HG02588 (cell line): ENCODE measurements around the gene P2RY11.

Experiments
- ATAC-seq: cut with Tn5 transposase; IDR thresholded peaks from one replicate; pipeline ENCODE4 v1.9.1; 2021; ENCODE audit warnings: mild to moderate bottlenecking, moderate library complexity; ENCODE audit not compliant: unreplicated experiment

Gene P2RY11, protein sequence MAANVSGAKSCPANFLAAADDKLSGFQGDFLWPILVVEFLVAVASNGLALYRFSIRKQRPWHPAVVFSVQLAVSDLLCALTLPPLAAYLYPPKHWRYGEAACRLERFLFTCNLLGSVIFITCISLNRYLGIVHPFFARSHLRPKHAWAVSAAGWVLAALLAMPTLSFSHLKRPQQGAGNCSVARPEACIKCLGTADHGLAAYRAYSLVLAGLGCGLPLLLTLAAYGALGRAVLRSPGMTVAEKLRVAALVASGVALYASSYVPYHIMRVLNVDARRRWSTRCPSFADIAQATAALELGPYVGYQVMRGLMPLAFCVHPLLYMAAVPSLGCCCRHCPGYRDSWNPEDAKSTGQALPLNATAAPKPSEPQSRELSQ

DNA sequence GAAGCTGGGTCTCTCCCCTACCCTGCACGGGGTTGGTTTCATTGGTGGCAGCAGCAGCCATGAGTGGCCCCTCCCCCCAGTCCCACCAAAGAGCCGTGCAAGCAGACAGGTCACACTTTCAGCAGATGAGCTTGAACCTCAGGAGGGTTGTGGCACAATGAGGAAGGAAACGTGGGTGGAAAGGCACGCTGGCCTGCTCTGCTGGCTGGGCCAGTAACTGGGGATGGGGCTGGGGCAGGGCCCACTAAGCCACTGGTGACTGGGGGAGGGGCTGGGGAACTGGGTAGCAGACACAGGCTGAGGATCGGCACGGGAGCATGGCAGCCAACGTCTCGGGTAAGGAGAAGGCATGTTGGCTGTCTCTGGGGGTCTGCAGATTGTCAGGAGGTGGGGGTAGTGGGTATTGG is at the start of gene P2RY11:
TSS of gene P2RY11 (plus strand) at position 289 of the 407 bp plus-strand sequence. CDS start at position 318, 29 bp downstream.
- no peak for ATAC-seq

DNA sequence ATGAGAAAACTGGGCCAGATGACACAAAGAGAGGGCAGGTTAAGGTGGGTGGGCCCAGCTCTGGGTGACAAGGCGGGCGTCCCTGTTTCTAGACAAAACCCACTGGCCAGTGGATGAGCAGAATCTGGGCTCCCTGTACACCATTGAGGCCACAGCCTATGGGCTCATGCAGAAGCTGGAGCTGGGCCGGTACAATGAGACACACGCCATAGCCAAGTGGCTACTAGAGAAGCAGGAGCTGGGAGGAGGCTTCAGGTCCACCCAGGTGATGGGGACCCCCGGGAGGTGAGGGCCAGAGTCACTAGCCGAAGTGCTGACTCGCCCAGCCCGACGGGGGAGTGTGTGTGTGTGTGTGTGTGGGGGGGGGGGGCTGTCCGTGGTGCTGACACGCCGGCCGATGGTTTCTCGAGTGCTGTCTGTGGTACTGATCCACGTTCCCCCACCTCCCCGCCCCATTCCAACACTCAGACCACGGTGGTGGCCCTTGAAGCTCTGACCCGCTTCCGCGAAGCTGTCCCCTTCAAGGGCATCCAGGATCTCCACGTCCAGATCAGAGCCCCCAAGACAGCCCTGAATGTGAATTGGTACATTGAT is 49.7 kb upstream of the P2RY11 start:
- ATAC-seq: no peak

DNA sequence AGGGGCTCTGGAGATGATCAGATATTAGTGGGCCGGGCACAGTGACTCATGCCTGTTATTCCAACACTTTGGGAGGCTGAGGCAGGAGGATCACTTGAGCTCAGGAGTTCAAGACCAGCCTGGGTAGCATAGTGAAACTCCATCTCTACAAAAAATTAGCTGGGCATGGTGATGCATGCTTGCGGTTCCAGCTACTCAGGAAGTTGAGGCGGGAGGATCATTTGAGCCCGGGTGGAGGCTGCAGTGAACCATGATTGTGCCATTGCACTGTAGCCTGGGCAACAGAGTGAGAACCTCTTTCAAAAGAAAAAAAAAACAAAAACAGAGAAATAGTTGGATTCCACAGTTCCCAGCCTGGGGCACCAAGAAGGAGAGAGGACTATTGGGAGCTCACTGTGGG is 43.3 kb upstream of the P2RY11 start:
- no peak for ATAC-seq

DNA sequence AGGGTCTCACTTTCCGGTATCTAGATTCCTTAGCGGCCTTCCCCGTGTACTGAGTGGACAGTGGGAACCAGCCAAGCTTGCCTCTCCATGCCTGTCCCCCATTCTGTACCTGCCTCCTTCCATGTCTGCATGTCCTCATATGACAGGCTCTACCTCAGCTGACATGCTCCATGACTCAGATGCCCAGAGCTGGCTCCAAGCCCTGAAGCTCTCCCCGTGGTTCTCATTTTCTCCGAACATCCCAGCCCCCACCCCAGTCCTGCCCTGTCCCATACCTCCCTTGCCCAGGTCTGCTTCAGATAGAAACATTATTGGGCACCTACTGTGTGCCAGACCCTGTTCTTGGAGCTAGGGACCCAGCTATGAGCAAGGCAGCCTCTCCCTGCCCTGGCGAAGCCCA is 42.4 kb upstream of the P2RY11 start:
- no peak for ATAC-seq

DNA sequence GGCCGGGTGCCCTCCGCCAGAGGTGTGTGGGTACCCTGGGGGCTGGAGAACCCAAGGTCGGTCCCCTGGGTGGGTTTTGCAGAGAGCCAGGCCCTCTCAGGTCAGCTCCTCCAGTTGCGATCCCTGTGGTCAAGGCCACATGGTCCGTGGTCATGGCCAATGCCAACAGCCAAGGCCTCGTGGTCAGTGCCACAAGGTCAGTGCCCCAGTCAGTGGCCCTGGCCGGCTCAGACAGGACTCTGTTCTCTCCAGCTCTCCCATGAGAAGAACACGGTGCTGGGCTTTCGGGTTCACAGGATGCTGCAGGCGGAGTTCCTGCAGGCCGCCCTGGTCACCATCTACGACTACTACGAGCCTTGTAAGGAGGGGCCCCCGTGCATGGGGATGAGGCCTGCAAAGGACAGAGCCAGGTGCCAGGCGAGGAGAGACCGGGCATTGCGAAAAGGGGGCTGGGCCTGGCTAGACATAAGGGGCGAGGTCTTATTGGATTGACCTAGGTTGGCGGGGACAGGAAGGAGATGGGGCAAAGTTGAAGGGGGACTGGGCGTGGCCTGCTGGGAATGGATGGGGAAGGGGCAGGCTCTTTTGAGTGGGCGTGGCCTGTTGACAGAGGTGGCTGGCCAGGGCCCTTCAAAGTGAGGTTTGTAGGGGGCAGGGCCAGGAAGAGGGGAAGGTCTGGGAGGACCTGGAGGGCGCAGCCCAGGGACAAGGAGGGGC is 40.6 kb upstream of the P2RY11 start:
- no peak for ATAC-seq

DNA sequence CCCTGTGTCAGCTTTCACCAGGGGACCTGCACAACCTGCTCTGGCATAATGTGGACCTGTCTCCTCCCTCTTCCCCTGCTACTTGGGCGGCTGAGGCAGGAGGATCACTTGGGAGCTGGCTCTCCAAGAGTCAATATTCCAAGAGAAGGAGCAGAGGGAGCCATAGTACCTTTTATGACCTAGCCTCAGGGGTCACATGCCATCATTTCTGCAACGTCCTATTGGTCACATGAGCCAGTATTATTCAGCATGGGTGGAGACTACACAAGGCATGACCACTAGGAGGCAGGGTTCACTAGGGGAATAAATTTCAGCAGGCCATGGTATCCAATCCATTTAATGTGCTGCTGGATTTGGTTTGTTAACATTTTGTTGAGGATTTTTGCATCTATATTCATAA is 37.3 kb upstream of the P2RY11 start:
- ATAC-seq: no peak

DNA sequence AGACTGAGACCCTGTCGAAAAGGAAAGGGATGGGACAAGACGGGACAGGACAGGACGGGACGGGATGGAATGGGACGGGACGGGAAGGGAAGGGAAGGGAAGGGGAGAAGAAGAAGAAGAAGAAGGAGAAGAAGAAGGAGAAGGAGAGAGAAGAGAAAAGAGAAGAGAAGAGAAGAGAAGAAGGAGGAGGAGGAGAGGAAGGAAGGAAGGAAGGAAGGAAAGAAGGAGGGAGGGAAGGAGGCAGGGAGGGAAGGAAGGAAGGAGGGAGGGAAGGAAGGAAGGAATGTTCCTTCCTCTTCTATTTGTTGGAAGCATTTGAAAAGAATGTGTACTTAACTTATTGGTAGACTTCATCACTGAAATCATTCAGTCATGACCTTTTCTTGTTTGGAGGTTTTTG is 35.0 kb upstream of the P2RY11 start:
- ATAC-seq: no peak

DNA sequence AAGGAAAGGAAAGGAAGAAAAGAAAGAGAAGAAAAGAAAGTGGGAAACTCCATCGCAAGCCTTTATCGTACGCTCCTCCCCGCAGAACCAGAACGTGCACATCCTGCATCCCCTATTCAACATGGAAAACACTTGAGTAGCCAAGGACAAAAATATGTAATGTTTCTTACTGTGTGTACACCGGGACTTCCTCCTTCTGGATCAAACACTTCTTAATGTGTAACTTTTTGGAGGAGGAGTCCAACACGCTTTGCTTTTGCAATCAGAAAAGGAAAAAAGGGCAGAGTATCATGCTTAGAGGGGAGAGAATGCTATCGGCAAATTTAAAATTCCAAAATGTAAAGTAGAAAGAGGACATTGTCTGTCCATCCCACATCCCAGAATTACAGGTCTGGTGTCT is 33.2 kb upstream of the P2RY11 start:
- ATAC-seq: no peak

DNA sequence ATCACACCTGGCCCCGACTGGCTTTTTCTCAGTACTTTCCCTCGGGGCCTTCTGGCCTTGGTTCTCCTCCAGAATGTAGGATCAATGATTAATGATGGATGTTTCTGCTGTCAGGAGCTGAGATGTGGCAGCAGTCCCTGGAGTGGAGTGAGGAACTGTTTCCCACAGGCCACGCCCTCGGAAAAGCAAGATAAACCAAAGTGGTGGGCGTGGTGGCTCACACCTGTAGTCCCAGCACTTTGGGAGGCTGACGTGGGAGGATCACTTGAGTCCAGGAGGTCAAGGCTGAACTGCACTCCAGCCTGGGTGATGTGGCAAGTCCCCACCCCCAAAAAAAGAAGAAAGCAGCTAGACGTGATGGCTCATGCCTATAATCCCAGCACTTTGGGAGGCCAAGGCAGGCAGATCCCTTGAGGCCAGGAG is 32.5 kb upstream of the P2RY11 start:
- no peak for ATAC-seq

DNA sequence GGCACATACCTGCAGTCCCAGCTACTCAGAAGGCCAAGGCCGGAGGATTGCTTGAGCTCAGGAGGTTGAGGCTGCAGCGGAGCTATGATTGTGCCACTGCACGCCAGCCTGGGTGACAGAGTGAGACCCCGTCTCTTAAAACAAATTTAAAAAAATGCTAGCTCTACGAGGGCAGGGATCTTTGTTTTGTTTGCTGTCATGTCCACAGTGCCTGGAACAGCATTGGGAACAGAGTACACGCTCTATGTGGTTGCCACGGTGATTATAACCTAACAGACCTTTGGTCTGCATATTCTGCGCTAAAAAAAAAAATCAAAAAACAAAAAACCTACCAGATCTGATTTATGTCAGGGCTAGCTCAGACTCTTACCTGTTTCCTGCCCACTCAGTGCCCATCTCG is 27.6 kb upstream of the P2RY11 start:
- ATAC-seq: no peak

DNA sequence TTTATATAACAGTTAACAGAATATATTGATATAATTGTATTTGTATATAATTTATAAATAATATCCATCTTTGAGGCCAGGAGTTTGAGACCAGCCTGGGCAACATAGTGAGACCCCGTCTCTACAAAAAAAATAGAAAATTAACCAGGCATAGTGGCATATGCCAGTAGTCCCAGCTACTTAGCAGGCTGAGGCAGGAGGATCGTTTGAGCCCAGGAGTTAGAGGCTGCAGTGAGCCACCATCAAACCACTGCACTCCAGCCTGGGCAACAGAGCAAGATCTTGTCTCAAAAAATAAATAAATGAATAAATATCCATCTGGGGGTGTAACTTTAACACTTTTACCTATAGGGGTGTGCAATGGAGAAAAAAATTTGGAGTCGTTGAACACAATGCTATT is 26.7 kb upstream of the P2RY11 start:
- no peak for ATAC-seq

DNA sequence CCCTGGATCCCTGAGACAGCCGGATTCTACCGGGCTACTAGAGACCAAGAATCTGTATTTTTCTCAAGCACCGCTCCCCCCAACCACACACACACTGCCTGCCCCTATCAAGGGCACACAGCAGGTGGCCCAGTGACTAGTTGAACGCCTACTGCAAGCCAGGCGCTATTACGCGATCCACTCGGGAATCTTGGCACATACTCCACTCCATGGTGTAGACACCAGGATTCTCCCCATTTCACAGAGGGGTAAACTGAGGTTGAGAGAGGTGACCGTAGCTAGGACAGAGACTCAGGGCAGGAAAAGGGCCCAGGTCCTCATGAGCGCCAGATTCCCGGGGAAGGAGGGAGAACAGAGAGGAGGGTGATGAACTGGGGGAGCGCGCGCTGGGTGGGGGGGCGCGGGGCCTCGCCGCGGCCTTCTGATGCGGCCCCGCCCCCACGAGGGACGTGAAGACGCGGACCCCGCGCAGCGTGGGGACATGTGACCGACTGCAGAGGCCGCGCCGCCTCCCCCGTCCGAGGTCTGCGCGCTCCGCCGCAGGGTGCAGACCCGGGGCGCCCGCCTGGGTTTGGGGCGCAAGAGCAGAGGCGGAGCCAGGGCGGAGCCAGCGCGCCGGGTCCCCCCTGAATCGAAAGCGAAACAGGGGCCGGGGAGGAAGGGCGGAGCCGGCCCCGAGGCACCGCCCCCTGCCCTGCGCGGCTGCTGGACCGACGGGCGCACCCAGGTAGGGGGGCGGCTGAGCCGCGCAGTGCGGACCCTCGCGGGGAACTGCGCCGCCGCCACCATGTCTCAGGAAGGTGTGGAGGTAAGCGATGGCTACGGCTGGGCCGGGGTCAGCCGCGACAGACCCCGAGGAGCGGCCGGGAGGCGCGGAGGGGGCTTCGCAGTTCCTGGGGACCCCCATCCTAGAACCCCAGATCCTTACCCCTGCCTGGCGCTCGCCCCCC is 25.6 kb upstream of the P2RY11 start, which contains the start of gene SHFL:
TSS of gene SHFL (plus strand) at position 677 of the 950 bp plus-strand sequence. CDS start at position 788, 111 bp downstream.
- ATAC-seq: peak; percentile 87

DNA sequence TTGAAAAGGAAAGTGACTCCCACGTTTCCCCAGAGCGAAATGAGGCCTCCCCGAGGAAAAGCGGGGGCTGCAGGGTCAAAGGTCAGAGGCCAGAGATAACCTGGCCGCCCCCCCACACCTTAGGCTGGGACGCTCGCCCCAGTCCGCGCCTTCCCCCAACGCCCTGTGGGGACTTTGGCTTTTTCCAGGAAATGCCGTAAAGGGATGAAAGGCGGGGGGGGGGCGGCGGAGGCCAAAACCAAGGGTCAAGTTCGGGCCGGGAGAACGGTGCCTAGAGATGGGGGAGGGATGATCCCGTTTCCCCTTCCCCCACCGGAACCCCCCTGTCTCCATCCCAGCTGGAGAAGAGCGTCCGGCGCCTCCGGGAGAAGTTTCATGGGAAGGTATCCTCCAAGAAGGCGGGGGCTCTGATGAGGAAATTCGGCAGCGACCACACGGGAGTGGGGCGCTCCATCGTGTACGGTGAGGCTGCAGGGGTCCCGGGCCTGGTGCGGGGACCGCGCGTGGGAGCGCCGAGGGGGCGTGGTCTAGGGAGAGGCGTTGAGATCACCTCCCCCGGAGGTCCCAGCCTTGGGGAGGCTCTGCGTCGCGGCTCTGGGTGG is 24.8 kb upstream of the P2RY11 start:
- no peak for ATAC-seq

DNA sequence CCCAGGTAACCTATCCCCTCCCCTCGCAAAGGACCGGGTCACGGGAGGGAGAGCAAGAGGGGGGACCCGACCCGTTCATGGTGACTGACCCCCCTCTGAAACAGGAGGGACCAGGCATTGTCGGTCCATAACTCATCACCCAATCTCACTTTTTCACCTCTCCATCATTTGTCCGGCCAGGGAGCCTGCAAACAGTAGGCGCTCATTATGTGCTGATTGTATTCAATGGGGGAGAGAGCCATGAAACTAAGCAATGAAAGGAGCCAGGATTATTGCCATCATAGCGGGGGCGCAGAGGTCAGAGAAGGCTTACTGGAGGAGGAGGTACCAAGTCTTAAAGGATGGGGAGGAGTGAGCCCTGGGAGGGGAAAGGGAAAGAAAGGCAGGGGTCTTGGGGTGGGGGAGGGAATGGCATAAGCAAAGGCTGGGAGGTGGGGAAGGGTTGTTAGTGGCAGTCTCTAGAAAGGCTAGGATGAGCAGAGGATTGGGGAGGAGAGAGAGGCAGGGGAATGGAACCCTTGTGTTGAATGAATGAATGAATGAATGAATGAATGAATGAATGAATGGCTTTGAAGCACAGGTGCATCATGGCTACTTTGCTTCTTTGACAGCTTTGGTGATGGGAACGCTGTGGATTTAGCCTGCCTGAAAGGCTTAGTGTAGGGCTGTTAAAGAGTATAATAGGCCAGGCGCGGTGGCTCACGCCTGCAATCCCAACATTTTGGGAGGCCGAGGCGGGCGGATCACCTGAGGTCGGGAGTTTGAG is 24.0 kb upstream of the P2RY11 start:
- no peak for ATAC-seq

DNA sequence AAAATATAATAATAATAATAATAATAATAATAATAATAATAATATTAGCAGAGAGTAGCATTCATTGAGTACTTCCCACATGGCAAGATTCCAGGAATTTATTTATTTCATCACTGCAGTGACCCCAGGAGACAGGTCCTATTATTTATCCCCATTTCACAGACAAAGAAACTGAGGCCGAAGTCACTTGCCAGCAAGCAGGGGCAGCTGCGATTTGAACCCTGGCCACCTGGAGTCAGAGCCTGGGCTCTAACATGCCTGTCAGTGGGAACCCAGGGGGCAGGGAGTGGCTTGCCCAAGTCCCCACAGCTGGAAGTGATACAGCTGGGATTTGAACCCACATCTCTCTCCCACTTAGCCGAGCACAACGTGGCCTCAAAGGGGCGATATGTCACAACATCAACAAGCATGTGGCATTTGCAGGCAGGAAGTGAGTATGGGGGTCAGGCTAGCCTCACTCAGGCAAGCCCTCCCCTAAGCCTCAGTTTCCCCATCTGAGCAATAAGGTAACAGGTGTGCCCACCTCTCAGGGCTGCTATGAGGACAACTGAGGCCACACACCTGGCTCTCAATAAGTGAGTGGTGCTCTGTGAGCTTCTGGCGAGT is 22.4 kb upstream of the P2RY11 start:
- ATAC-seq: no peak

DNA sequence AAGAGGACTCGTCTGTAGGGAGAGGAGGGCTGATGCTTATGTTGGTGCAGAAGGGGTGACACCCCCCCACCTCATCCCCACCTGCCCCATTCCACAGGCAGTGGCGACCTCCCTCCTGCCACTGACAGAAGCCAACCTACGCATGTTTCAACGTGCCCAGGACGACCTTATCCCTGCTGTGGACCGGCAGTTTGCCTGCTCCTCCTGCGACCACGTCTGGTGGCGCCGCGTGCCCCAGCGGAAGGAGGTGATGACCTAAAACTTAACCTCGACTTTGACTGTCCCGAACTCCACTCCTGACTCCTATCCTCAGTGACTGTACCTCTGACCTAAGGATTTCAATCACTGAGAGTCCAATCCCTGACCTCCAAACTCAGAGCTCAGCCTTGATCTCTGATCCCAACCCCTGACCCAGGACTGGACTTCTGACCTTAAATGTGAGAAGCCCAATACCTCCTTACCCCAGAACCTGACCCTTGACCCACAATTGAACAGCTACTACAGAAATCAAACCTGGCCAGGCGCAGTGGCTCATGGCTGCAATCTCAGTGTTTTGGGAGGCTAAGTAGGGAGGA is 21.6 kb upstream of the P2RY11 start:
- ATAC-seq: no peak

DNA sequence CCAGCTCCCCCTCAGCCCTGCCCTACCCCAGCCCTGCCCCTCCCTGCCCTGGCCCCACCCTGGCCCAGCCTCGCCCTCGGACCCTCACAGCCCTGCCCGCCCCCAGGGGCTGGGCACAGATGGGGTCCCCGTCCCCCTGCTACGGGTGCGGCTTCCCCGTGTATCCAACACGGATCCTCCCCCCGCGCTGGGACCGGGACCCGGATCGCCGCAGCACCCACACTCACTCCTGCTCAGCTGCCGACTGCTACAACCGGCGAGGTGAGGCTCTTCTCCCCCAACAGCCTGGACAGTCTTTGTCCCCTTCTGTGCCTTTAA is 20.2 kb upstream of the P2RY11 start:
- no peak for ATAC-seq

DNA sequence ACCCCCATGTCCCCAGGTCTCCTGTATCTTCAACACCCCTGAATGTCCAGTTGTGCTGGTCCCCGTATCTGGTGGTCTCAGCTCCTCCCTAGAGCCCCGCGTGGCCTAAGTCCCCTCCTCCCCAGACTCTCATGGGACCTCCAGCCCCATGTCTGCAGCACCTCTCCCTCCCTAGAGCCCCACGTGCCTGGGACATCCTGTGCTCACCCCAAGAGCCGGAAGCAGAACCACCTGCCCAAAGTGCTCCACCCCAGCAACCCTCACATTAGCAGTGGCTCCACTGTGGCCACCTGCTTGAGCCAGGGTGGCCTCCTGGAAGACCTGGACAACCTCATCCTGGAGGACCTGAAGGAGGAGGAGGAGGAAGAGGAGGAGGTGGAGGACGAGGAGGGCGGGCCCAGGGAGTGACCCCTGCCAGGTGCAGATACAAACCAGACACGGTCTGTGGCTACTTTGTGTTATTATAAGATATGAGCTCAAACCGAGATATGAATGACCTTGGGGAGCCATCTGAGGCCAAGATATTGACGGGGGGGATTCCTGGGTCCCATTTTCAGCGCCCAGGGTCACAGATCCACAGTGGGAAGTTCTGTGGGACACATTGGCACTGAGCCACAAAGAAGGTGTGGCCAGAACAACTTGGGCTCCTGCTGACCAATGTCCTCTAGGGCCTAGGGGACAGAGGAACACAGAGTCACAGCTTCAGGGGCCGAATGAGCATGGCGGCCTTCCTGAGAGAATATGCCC is 19.4 kb upstream of the P2RY11 start:
- no peak for ATAC-seq
